ENCODE measurements around the gene DYRK3.
"Not testable (repeated sequence)": the region's sequence is repeated elsewhere in the genome, so short reads cannot be mapped to it uniquely, and the experiment has no call there.

The DYRK3 gene

GRCh38 chr1:206633708-206634121, 1.6 kb upstream of the DYRK3 start:
- DNase-seq, result no peak

GRCh38 chr1:206634365-206635079, 814 bp upstream of the DYRK3 start:
- peak; percentile 45 for DNase-seq

GRCh38 chr1:206635978-206636345, 626 bp downstream of the DYRK3 start:
- DNase-seq, result no peak

GRCh38 chr1:206636671-206637070, 1.3 kb downstream of the DYRK3 start:
- DNase-seq, result no peak

GRCh38 chr1:206637605-206638004, 2.3 kb downstream of the DYRK3 start:
- DNase-seq, result no peak

GRCh38 chr1:206642074-206642473, 6.7 kb downstream of the DYRK3 start:
- DNase-seq, result not testable (repeated sequence)

GRCh38 chr1:206643118-206643698, 7.9 kb downstream of the DYRK3 start:
- DNase-seq, result no peak

- DNase-seq, result no peak
Observed at GRCh38 chr1:206646504-206646903, 11.2 kb downstream of the DYRK3 start.

GRCh38 chr1:206647224-206647623, 11.9 kb downstream of the DYRK3 start:
- DNase-seq, result no peak

- no peak for DNase-seq
Observed at GRCh38 chr1:206649261-206649921, 14.1 kb downstream of the DYRK3 start.

- no peak for DNase-seq
Observed at GRCh38 chr1:206651014-206651413, 15.7 kb downstream of the DYRK3 start.

GRCh38 chr1:206651958-206652890, 16.9 kb downstream of the DYRK3 start:
- DNase-seq, result no peak

- DNase-seq, result no peak
Observed at GRCh38 chr1:206653715-206654459, 18.6 kb downstream of the DYRK3 start.

- DNase-seq, result no peak
Observed at GRCh38 chr1:206654828-206655227, 19.5 kb downstream of the DYRK3 start.

- no peak for DNase-seq
Observed at GRCh38 chr1:206655471-206655882, 20.1 kb downstream of the DYRK3 start.

GRCh38 chr1:206656936-206657335, 21.6 kb downstream of the DYRK3 start:
- DNase-seq, result no peak

- DNase-seq, result no peak
Observed at GRCh38 chr1:206657751-206658150, 22.4 kb downstream of the DYRK3 start.

- DNase-seq, result no peak
Observed at GRCh38 chr1:206658264-206658980, 23.1 kb downstream of the DYRK3 start.

GRCh38 chr1:206658981-206659273, 23.6 kb downstream of the DYRK3 start:
- DNase-seq, result no peak

- DNase-seq, result no peak
Observed at GRCh38 chr1:206660136-206660535, 24.8 kb downstream of the DYRK3 start.

GRCh38 chr1:206661161-206661820, 26.0 kb downstream of the DYRK3 start:
- DNase-seq, result no peak

Measured in NCI-H1417 treated with DMSO at 0.1 percent for 48 hours (cell line).